GM18508 (cell line): Measurements from ENCODE around the gene DLEC1.
"Not testable (repeated sequence)": the region's sequence is repeated elsewhere in the genome, so short reads cannot be mapped to it uniquely, and the experiment has no call there.

Source experiments
- ATAC-seq: cut with Tn5 transposase; IDR thresholded peaks from one replicate; pipeline ENCODE4 v1.9.1; 2021; ENCODE audit warnings: moderate number of reproducible peaks; ENCODE audit not compliant: insufficient read depth, unreplicated experiment

The DLEC1 gene

DNA sequence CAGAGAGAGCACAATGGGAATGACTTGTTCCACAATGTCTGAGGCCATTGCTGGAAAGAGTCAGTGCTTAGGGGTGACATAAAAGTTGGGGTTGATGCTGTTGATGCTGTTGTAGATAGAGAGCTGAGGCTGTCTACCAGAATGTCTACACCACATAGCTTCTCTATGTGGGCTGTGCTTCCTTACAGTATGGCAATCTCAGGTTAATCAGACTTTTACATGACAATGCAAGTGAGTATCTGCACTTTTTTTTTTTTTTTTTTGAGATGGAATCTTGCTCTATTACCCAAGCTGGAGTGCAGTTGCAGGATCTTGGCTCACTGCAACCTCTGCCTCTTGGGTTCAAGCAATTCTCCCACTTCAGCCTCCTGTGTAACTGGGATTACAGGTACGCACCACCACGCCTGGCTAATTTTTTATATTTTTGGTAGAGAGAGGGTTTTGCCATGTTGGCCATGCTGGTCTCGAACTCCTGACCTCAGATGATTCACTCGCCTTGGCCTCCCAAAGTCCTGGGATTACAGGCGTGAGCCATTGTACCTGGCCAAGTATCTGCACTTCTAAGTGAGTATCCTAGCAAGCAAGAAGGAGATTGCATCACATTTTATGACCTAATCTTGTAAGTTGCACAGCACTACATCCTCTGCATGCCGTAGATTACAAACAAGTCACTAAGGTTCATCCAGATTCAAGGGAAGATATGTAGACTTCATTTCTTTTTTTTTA lies 28.7 kb downstream of the DLEC1 start:
- ATAC-seq = no peak

DNA sequence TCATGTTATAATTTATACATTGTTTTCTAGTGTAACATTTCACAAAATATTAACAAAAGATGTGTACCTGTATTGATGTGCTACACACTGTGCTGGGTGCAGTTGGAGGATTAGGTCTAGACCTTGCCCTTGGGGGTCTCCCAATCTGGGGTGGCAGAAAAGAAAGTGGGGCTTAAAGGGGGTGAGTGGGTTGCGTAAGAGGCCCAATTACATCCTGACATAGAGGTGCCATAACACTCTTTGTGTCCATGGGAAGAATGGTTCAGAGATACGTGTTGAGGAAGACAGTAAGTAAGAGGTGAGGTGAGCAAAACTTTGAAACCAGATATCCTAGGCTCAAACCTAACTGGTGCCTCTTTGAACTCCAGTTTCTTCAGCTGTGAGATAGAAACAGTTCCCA lies 31.0 kb downstream of the DLEC1 start:
- no peak for ATAC-seq

DNA sequence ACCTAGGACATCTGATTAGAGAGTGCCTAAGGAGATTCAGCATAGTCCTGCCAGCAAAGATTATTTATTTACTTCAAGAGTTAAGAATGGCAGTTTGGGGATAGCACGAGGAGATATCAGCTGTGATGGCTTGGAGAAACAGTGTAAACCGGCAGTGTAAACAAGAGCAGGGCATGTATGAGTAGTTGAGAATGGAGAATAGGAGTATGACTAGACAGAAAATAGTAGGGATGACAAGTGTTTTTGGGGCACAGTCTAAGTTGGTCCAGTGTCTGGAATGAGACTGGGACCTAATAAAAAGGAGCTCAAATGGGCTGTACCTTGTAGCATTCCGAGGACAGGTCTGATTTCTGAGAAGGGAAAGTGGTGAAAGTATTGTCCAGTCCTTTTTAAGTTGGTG lies 38.1 kb downstream of the DLEC1 start:
- not testable (repeated sequence) for ATAC-seq

- ATAC-seq = not testable (repeated sequence)
Observed at GRCh38 chr3:38082296-38082695, 43.3 kb downstream of the DLEC1 start.

DNA sequence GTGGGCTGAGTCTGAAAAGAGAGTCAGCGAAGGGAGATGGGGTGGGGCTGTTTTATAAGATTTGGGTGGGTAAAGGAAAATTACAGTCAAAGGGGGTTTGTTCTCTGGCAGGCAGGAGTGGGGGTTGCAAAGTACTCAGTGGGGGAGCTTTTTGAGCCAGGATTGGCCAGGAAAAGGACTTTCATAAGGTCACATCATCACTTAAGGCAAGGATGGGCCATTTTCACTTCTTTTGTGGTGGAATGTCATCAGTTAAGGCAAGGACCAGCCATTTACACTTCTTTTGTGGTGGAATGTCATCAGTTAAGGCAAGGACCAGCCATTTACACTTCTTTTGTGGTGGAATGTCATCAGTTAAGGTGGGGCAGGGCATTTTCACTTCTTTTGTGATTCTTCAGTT lies 44.2 kb downstream of the DLEC1 start:
- not testable (repeated sequence) for ATAC-seq

DNA sequence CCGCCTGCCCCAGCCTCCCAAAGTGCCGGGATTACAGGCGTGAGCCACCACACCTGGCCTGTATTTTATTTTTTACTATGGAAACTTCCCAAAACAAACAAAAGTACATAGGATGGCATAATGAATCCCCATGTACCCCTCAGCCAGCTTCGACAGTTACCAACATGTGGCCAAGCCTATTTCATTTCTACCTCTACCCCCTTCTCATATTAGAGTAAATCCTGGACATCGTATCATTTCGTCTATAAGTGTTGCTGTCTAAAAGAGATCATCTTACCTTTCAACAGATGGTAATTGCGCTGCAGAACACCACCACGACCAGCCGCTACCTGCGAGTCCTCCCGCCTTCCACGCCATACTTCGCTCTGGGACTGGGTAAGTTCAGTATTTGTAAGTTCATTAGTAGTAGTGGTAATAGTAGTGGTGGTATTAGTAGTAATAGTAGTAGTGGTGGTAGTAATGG lies 44.9 kb downstream of the DLEC1 start:
- no peak for ATAC-seq

GRCh38 chr3:38084334-38085310 lies 45.6 kb downstream of the DLEC1 start:
- ATAC-seq = no peak

DNA sequence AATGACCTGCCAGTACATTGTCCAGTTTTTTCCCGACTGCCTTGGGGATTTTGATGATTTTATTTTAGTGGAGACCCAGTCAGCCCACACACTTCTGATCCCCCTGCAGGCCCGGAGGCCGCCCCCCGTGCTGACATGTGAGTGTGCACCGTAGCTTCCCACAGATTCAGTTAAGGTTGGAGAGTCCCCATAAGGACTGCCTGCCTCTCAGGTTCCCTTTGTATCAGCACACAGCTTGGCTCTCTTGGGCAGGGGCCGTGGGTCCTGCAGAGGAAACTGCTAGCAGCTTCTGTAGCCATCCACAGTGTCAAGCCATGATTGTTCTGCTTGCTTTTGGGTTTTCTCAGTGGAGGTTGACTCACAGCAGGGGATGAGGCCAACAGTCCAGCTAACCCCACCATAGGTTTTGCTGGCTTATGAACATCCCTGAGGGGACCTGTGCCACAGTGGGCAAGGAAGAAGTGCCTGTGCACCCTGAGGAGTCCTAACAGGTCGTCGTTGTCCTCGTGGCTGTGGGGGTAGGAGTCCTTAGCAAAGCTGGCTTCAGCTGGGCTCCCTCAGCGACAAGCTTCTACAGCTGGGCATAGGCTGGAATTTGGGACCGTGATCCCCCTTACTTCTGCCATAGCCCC lies 46.4 kb downstream of the DLEC1 start:
- ATAC-seq = no peak

GRCh38 chr3:38085943-38086324 lies 46.9 kb downstream of the DLEC1 start:
- no peak for ATAC-seq

- no peak for ATAC-seq
Observed at GRCh38 chr3:38086496-38086895, 47.5 kb downstream of the DLEC1 start.

DNA sequence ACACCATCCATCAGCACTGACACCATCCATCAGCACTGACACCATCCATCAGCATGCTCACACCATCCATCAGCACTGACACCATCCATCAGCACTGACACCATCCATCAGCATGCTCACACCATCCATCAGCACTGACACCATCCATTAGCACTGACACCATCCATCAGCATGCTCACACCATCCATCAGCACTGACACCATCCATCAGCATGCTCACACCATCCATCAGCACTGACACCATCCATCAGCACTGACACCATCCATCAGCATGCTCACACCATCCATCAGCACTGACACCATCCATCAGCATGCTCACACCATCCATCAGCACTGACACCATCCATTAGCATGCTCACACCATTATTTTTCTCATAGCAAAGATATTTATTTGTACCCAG lies 48.3 kb downstream of the DLEC1 start:
- not testable (repeated sequence) for ATAC-seq

DNA sequence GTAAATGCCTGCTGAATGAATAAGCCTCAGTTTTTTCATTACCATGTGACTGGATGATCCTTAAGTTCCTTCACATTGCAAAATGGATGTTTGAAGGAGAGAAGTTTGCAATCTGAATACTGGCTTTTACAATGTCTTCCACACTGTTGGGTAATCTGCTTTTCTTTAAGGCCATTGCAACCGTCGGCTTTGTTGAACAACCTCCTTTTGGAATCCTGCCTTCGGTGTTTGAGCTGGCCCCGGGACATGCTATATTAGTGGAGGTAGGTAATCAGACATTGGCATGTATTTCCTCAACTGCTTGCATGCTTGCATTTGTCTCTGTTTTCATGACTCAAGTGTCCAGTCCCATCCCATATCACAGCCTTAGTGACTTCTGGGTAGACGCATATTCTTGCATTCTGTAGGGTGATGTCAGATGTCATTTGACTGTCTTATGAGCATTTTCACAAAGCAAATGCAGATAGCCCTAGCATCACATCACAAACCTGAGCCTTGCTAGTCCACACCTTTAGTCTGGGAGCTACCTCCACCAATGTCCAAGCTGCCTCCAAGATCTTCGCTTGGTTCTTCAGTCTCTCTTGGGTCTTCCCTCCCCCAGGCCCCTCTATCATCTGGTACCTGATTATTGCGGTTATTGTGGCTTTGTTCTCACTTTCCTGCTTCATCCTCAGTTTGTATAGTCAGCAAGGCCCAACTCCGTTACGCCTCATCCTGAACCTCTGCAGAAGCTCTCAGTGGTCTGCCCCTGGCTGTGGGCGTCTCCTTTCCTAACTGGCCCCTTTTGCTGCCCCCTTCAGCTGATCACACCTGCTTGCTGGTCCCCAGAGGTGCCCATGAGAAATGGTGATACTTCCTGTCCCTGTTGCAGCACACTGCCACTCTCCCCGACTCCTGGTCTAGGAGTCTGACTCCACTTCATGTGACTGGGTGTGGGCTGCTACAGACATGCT lies 49.4 kb downstream of the DLEC1 start:
- ATAC-seq = no peak

GRCh38 chr3:38089163-38089562 lies 50.2 kb downstream of the DLEC1 start:
- no peak for ATAC-seq

DNA sequence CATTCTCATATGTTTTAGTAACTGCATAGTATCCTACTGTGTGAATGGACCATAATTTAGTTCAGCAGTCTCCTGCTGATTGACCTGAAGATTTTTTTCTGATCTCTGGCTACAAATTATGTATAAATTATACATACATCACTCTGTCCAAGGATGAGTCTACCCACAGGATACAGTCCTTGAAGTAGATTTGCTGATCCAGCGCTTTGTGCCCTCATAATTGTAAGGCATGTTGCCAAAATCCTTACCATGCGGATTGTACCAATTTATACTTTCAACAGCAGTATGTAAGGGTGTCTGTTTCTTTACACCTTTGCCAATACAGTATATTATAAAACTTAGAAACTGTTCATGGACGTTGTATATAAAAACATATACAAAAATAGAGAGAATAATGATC lies 51.4 kb downstream of the DLEC1 start:
- ATAC-seq = no peak

DNA sequence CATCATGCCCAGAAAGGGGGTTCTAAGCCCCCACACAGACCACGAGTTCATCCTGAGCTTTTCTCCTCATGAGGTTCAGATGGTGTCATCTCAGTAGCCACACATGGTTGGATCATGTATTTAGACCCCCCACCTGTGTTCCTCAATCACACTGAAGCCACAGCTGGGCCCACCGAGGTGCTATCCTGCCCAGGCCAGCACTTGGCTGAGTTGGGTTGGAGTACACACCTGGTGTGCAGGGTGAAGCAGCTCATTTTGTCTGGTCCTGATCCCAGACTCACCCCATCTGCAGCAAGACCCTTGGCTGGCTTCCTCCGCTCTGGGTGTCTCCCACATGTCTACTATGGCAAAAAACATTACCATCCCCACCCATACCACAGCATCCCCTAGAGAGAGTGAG lies 56.0 kb downstream of the DLEC1 start:
- no peak for ATAC-seq

- no peak for ATAC-seq
Observed at GRCh38 chr3:38095669-38096483, 56.9 kb downstream of the DLEC1 start.

- no peak for ATAC-seq
Observed at GRCh38 chr3:38097446-38098375, 58.7 kb downstream of the DLEC1 start.

DNA sequence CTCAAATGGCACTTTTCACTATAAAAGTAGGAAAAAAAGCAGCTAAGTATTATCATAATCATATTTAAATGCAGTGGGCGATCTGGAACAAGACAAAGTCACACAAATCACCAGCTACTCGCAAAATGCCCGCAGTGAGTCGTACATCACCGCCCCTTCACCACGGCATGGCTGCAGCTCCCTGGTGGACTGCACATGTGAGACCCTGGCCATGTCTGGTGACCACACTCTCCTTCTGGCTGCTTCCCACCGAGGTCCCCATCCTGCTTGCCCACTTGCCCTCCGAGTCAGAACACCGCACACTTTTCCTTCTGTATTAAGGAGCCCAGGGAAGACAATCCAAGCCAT lies 59.3 kb downstream of the DLEC1 start:
- no peak for ATAC-seq
